GM18499 (cell line): Measurements from ENCODE around the gene TMEM203.

Experiments used
- ATAC-seq: cut with Tn5 transposase; IDR thresholded peaks from one replicate; pipeline ENCODE4 v1.9.1; 2021; ENCODE audit warnings: moderate number of reproducible peaks; ENCODE audit not compliant: insufficient read depth, unreplicated experiment

TMEM203 gene

GRCh38 chr9:137198902-137199283, 6.6 kb downstream of the TMEM203 start:
- ATAC-seq, result no peak

- no peak for ATAC-seq
Measured at GRCh38 chr9:137198051-137198901, 7.2 kb downstream of the TMEM203 start.

- no peak for ATAC-seq
Measured at GRCh38 chr9:137195525-137196220, 9.8 kb downstream of the TMEM203 start.

GRCh38 chr9:137194909-137195308, 10.5 kb downstream of the TMEM203 start:
- ATAC-seq, result no peak

- ATAC-seq, result no peak
Measured at GRCh38 chr9:137194388-137194787, 11.1 kb downstream of the TMEM203 start.

GRCh38 chr9:137193771-137194170, 11.7 kb downstream of the TMEM203 start:
- ATAC-seq, result no peak

- ATAC-seq, result no peak
Measured at GRCh38 chr9:137192859-137193258, 12.6 kb downstream of the TMEM203 start.

GRCh38 chr9:137192448-137192780, 13.0 kb downstream of the TMEM203 start:
- ATAC-seq, result no peak

GRCh38 chr9:137191691-137192447, 13.6 kb downstream of the TMEM203 start:
- no peak for ATAC-seq

- ATAC-seq, result no peak
Measured at GRCh38 chr9:137191245-137191644, 14.2 kb downstream of the TMEM203 start.

- ATAC-seq, result no peak
Measured at GRCh38 chr9:137190315-137190856, 15.1 kb downstream of the TMEM203 start.

GRCh38 chr9:137189297-137190295, 15.9 kb downstream of the TMEM203 start:
- ATAC-seq, result no peak

- ATAC-seq, result peak; percentile 56
Measured at GRCh38 chr9:137188490-137189296, 16.8 kb downstream of the TMEM203 start, which contains the start of the genes ANAPC2 and SSNA1. TSS of gene ANAPC2 (minus strand) at chr9:137188560. CDS start at chr9:137188532, 28 bp downstream. TSS of gene SSNA1 (plus strand) at chr9:137188676. CDS start at chr9:137188727, 51 bp downstream.

- no peak for ATAC-seq
Measured at GRCh38 chr9:137188086-137188489, 17.4 kb downstream of the TMEM203 start.

- ATAC-seq, result no peak
Measured at GRCh38 chr9:137187386-137187785, 18.1 kb downstream of the TMEM203 start.

GRCh38 chr9:137186385-137186784, 19.1 kb downstream of the TMEM203 start:
- no peak for ATAC-seq

GRCh38 chr9:137185921-137186320, 19.5 kb downstream of the TMEM203 start:
- no peak for ATAC-seq

GRCh38 chr9:137184881-137185660, 20.4 kb downstream of the TMEM203 start:
- no peak for ATAC-seq
